ENCODE measurements around the gene NEK10. TPM values are rescaled to one million over a fixed set of nuclear protein-coding genes. Genes with fewer than 3 reads are reported as not detected.

The NEK10 gene
- total RNA-seq, 2 donors from 2014 or later: 0.09 to 0.36 TPM

Other genes with a start within 250 kb of the NEK10 start
- gene SLC4A7, start 115.0 kb upstream of the NEK10 start, total RNA-seq: 10 to 100 TPM; 39.1 to 39.9 TPM

All from activated T-cell treated with anti-CD3 and anti-CD28 coated beads, Interleukin-2, amount 50 U/mL, for 72 hours (primary cell).